ENCODE data around the gene PSMD1. TPM values are rescaled to one million over a fixed set of nuclear protein-coding genes. Genes with fewer than 3 reads are reported as not detected.

The PSMD1 gene
- total and polyA plus RNA-seq, 2 experiments from 2014 or later, result 148 to 177 TPM

- TF ChIP-seq STAT1 (IDR thresholded peaks at IDR 0.05; ENCODE audit: unreplicated experiment) (no peak), EZH2 (IDR thresholded peaks at IDR 0.05; ENCODE audit: low read depth, unreplicated experiment) (no peak), POLR2AphosphoS5 (IDR thresholded peaks at IDR 0.05; ENCODE audit: low read depth) (no peak), ETS1 (IDR thresholded peaks at IDR 0.05) (no peak), NANOG (IDR thresholded peaks at IDR 0.05; ENCODE audit: borderline replicate concordance) (no peak), REST (IDR thresholded peaks at IDR 0.05; ENCODE audit: unreplicated experiment) (no peak)
Observed at GRCh38 chr2:231161877-231162329, 105.2 kb downstream of the PSMD1 start (continued).

GRCh38 chr2:231163011-231163410, 106.3 kb downstream of the PSMD1 start:
- no peaks in the 10 kb centered on the region for H3K9me2 ChIP-seq (ENCODE audit: insufficient read depth)
- peaks cover 47% of the 10 kb centered on the region for H3K36me3 Mint-ChIP-seq (ENCODE audit: low read depth)
- TF ChIP-seq ZNF114 (CRISPR knock-in tag; IDR thresholded peaks at IDR 0.05) (no peak), STAT1 (IDR thresholded peaks at IDR 0.05; ENCODE audit: unreplicated experiment) (no peak), CTCF (conservative IDR thresholded peaks at IDR 0.05; ENCODE audit: low read depth in 2 of 2) (no peak), REST (IDR thresholded peaks at IDR 0.05; ENCODE audit: unreplicated experiment) (no peak), ETS1 (IDR thresholded peaks at IDR 0.05) (no peak), ZNF331 (CRISPR knock-in tag; IDR thresholded peaks at IDR 0.05; ENCODE audit: low read depth) (no peak)

More at GRCh38 chr2:231163011-231163410, 106.3 kb downstream of the PSMD1 start:
- H3K27me3 ChIP-seq (ENCODE audit: insufficient read depth), result no peaks in the 10 kb centered on the region
- H3K79me2 ChIP-seq (replicated peaks; ENCODE audit: insufficient read depth), result no peaks in the 10 kb centered on the region
- peak overlapping the region; percentile 28; the same call in 1 of the 2 replicates for H3K4me2 ChIP-seq
- Mint-ChIP-seq H3K27ac (peak overlapping the region; percentile 43; the same call in 1 of the 2 replicates), H3K27me3 (ENCODE audit: insufficient read depth, low read depth, poor library complexity) (no peaks in the 10 kb centered on the region), H3K4me3 (no peak overlapping the region), H3K9me3 (no peaks in the 10 kb centered on the region), H3K4me1 (peaks cover 20% of the 10 kb centered on the region; the same call in 2 of the 3 replicates)
- no peaks in the 10 kb centered on the region for H4K20me1 ChIP-seq (replicated peaks; ENCODE audit: insufficient read depth)
- ATAC-seq, result no peak; the same call in 1 of the 3 replicates
- H3F3A ChIP-seq (replicated peaks; ENCODE audit: low read depth), result no peaks in the 10 kb centered on the region; the same call in 1 of the 2 replicates
- no peak overlapping the region for H2AFZ ChIP-seq
- H3K27ac ChIP-seq (ENCODE audit: low read depth), result peak overlapping the region; percentile 27
- peak overlapping the region; percentile 8 for H3K4me3 ChIP-seq
- DNase-seq (ENCODE audit: low spot score), result peak; percentile 26
- H3K36me3 ChIP-seq (ENCODE audit: insufficient read depth), result peaks cover 12% of the 10 kb centered on the region; the same call in 1 of the 2 replicates
- H3K4me1 ChIP-seq (ENCODE audit: insufficient read depth), result peaks cover 35% of the 10 kb centered on the region

Data from GM23338 (cell line).